ENCODE measurements around the gene L2HGDH. TPM values are rescaled to one million over a fixed set of nuclear protein-coding genes. Genes with fewer than 3 reads are reported as not detected.

The L2HGDH gene
- polyA plus RNA-seq, 2 of the 4 experiments (the other 2 are of a cell fraction): 14.5 to 18.1 TPM

DNA sequence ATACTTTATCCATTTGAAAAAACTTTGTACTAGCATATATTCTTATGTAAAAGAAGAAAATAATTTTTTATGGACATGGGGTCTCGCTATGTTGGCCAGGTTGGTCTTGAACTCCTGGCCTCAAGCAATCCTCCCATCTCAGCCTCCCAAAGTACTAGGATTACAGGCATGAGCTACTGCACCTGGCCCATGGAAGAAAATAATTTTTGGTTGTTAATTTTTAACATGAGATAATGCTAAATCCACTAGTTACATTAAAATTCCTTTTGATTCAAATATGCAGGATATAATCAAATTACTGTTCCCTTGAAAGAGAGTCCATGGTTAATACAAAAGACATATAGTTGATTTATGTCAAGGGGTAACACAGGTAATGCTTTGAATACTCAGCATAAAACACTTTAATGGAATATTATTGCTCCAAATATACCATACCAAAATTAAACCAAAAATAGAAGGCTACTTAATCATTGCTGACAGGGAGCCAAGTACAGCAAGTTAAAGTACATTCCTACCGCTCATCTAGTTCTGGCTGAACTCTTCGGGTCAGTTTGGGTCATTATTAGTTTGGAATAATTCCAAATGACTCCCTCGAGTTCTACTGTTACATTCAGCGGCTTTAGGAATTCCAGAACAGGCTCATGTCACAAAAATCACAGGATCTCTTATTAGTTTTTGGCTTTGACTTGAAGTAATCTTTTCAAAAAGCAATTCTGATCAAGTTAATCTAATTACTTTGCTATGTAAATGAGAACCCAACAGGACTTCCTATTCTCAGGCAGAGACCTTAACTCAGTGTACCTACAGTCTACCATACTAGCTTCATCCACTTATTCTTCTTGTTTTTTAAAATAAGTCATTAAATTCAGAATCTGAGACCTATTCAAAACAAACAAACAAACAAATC is 86.7 kb downstream of the L2HGDH start:
- Histone ChIP-seq H3K4me3 (no peak overlapping the region), H3K27ac (no peak overlapping the region; a peak in 1 of 6 replicates), H3K9me3 (no peaks in the 10 kb centered on the region; the same call in 2 of the 3 replicates), H3K4me2 (peak overlapping the region; percentile 45), H3K4me1 (peaks cover 29% of the 10 kb centered on the region; the same call in 2 of the 3 replicates)
- DNase-seq (ENCODE audit: low read depth in 1 of 2, low spot score in 1 of 2) (no peak), ATAC-seq (peak in 1 of 2 experiments; percentile 30; a peak in 1 of 6 replicates), FAIRE-seq (no peak)
- TF ChIP-seq CBX2 (IDR thresholded peaks at IDR 0.05; ENCODE audit: borderline replicate concordance, low read depth) (no peak), ESRRA (IDR thresholded peaks at IDR 0.05; ENCODE audit: borderline replicate concordance, low read length) (no peak)
- TF ChIP-seq, protein P1, sequence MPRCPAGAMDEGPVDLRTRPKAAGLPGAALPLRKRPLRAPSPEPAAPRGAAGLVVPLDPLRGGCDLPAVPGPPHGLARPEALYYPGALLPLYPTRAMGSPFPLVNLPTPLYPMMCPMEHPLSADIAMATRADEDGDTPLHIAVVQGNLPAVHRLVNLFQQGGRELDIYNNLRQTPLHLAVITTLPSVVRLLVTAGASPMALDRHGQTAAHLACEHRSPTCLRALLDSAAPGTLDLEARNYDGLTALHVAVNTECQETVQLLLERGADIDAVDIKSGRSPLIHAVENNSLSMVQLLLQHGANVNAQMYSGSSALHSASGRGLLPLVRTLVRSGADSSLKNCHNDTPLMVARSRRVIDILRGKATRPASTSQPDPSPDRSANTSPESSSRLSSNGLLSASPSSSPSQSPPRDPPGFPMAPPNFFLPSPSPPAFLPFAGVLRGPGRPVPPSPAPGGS (IDR thresholded peaks at IDR 0.05): no peak
- WGBS (ENCODE audit: missing lambda C conversion rate): 30% methylated on average over 5 of the region's 5 CpGs
- POLR2A ChIA-PET: interaction anchor here (0.7 kb wide), 1 partner anchor 443 kb away, joined by 3 read pairs; no protein-coding TSS in a partner anchor
- CTCF ChIA-PET: interaction anchor here (0.5 to 1.5 kb wide), 4 partner anchors 21 to 372 kb away, joined by 3 to 4 read pairs (median 3); partner anchors contain the start of gene NEMF

DNA sequence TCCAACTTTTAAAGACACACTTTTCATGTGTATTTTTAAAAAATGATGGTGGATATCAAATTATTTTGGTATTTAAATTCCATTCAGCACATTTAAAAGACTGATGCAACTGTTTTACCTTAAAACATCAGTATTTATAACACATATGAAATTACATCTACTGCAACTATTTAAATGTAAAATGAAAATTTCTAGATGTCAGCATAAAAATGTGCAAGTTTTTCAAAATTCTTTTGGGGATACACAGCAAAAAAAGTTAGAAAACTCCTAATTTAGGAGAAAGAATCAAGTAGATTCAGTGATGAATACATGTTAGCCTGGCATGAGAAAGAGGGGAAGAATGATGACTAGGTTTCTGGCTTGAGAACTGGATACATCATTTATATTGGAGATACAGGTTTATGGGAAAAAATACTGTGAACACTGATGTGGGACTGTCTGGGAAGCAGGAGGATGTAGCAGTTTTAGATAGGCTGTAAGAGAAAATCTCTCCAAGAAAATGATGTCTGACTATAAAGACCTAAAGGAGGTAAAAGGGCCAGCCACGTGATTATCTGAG is 89.9 kb downstream of the L2HGDH start:
- no peak overlapping the region for H3K4me2 ChIP-seq
- CTCF ChIA-PET: no interaction called here
- no peak overlapping the region for H3K4me3 ChIP-seq
- DNase-seq (ENCODE audit: low read depth in 1 of 2, low spot score in 1 of 2): no peak
- ATAC-seq: no peak
- 97% methylated on average over 1 of the region's 1 CpG for WGBS (ENCODE audit: missing lambda C conversion rate)
- H3K4me1 ChIP-seq: peaks cover 31% of the 10 kb centered on the region
- H3K27ac ChIP-seq: no peak overlapping the region
- TF ChIP-seq MAFK (IDR thresholded peaks at IDR 0.05; ENCODE audit: partially characterized antibody) (peak; percentile 80), TP53 (CRISPR knock-in tag; IDR thresholded peaks at IDR 0.05) (no peak), MYC (IDR thresholded peaks at IDR 0.05; ENCODE audit: borderline replicate concordance, low read length) (no peak), FOSB (CRISPR knock-in tag; IDR thresholded peaks at IDR 0.05) (no peak)
- POLR2A ChIA-PET: no interaction called here
- no peaks in the 10 kb centered on the region for H3K9me3 ChIP-seq
- no peak for FAIRE-seq

DNA sequence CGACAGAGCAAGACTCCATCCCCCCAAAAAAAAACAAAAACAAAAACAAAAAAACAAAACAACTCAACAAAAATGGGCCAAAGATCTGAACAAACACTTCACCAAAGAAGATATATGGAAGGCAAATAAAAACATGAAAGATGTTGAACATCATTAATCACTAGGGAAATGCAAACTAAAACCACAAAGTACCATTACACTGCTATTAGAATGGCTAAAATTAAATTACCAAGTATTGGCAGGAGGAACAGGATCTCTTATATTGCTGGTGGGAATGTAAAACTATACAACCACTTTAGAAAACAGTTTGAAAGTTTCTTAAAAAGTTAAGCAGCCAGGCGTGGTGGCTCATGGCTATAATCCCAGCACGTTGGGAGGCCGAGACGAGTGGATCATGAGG is 93.5 kb downstream of the L2HGDH start:
- Histone ChIP-seq H3K4me2 (no peak overlapping the region), H3K27ac (no peak overlapping the region), H3K4me3 (no peak overlapping the region), H3K4me1 (peaks cover 12% of the 10 kb centered on the region), H3K9me3 (no peaks in the 10 kb centered on the region)
- WGBS (ENCODE audit: missing lambda C conversion rate): 86% methylated on average over 5 of the region's 5 CpGs
- ChIA-PET POLR2A (no interaction called here), CTCF (interaction anchor here (1.4 kb wide), 1 partner anchor 17 kb away, joined by 3 read pairs; no protein-coding TSS in a partner anchor)
- DNase-seq (ENCODE audit: low read depth in 1 of 2, low spot score in 1 of 2) (no peak), ATAC-seq (no peak), FAIRE-seq (no peak)
- TF ChIP-seq SMC3 (IDR thresholded peaks at IDR 0.05) (no peak), POLR2AphosphoS2 (conservative IDR thresholded peaks at IDR 0.05; ENCODE audit: low read length) (no peak), JUN (IDR thresholded peaks at IDR 0.05) (no peak), HEYL (CRISPR knock-in tag; IDR thresholded peaks at IDR 0.05) (no peak), EP300 (IDR thresholded peaks at IDR 0.05) (no peak), KDM5A (IDR thresholded peaks at IDR 0.05) (no peak), NR3C1 (IDR thresholded peaks at IDR 0.05) (no peak), EHMT2 (IDR thresholded peaks at IDR 0.05; ENCODE audit: low read depth) (no peak), CBX8 (IDR thresholded peaks at IDR 0.05) (no peak)

DNA sequence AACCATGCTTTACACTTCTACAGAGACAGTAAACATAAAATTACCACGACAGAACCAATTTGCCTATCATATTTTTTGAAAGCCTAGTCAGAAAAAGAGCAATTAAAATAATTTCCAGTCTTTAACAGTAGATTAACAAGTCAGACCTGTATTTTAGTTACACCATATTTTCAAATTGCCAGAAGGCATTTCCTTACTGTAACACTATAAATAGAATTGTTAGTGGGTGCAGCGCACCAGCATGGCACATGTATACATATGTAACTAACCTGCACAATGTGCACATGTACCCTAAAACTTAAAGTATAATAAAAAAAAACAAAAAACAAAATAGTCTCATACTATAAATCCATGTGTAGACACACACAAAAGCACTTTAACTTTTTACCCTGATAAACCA is 96.6 kb downstream of the L2HGDH start:
- ATAC-seq (no peak), DNase-seq (ENCODE audit: low read depth in 1 of 2, low spot score in 1 of 2) (no peak), FAIRE-seq (no peak)
- no peak overlapping the region for H3K27ac ChIP-seq
- CTCF ChIA-PET: interaction anchor here (1.2 kb wide), 1 partner anchor 328 kb away, joined by 4 read pairs; no protein-coding TSS in a partner anchor
- H3K9me3 ChIP-seq: 0 out of 3 replicates have a peak, but pooled peaks cover 2% of the 10 kb centered on the region
- WGBS (ENCODE audit: missing lambda C conversion rate): 91% methylated on average over 2 of the region's 2 CpGs
- POLR2A ChIA-PET: no interaction called here
- TF ChIP-seq, protein P2, sequence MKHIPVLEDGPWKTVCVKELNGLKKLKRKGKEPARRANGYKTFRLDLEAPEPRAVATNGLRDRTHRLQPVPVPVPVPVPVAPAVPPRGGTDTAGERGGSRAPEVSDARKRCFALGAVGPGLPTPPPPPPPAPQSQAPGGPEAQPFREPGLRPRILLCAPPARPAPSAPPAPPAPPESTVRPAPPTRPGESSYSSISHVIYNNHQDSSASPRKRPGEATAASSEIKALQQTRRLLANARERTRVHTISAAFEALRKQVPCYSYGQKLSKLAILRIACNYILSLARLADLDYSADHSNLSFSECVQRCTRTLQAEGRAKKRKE (CRISPR knock-in tag; IDR thresholded peaks at IDR 0.05; ENCODE audit: low read depth): no peak
- no peak for TF ChIP-seq CHD2 (IDR thresholded peaks at IDR 0.05; ENCODE audit: low read length, partially characterized antibody)
- TF ChIP-seq TFCP2L1 (CRISPR knock-in tag; IDR thresholded peaks at IDR 0.05): no peak
- no peak for TF ChIP-seq BHLHE40 (IDR thresholded peaks at IDR 0.05; ENCODE audit: low read depth, low read length)
- TF ChIP-seq, protein P3, sequence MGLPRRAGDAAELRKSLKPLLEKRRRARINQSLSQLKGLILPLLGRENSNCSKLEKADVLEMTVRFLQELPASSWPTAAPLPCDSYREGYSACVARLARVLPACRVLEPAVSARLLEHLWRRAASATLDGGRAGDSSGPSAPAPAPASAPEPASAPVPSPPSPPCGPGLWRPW (IDR thresholded peaks at IDR 0.05): no peak
- no peak for TF ChIP-seq JUN (IDR thresholded peaks at IDR 0.05)
- TF ChIP-seq HEYL (CRISPR knock-in tag; IDR thresholded peaks at IDR 0.05): no peak
- no peak for TF ChIP-seq ZFP36 (IDR thresholded peaks at IDR 0.05; ENCODE audit: borderline replicate concordance, partially characterized antibody)
- peaks cover 8% of the 10 kb centered on the region for H3K4me1 ChIP-seq
- no peak overlapping the region for H3K4me3 ChIP-seq
- no peak overlapping the region for H3K4me2 ChIP-seq
